IPS-11a (cell line): ENCODE data around the gene GBGT1.

Experiments
- H3K4me3 ChIP-seq: one replicate; pipeline ENCODE4 v1.5.1; 2013; ENCODE audit warnings: low read depth, low read length, control low read depth

Gene GBGT1

GRCh38 chr9:133129001-133129795, 34.5 kb downstream of the GBGT1 start:
- no peak overlapping the region for H3K4me3 ChIP-seq

DNA sequence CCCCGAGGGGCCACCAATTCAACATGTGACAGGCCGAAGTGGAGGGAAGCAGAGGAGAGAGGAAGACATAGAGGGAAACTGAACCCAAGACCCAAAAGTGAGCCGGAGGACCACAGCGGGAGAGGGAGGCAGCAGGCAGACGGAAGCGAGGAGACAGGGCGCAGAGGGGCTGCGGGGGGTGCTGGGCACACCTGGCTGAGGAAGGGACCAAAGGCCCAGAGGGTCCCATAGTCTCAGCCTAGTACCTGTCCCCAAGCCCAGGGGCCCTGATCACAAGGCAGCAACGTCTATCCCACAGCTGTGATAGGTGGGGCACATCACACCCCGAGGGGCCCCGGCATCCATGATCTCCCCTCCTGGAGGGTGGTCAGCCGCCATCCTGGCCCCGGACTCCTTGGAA, 35.6 kb downstream of the GBGT1 start:
- no peak overlapping the region for H3K4me3 ChIP-seq

DNA sequence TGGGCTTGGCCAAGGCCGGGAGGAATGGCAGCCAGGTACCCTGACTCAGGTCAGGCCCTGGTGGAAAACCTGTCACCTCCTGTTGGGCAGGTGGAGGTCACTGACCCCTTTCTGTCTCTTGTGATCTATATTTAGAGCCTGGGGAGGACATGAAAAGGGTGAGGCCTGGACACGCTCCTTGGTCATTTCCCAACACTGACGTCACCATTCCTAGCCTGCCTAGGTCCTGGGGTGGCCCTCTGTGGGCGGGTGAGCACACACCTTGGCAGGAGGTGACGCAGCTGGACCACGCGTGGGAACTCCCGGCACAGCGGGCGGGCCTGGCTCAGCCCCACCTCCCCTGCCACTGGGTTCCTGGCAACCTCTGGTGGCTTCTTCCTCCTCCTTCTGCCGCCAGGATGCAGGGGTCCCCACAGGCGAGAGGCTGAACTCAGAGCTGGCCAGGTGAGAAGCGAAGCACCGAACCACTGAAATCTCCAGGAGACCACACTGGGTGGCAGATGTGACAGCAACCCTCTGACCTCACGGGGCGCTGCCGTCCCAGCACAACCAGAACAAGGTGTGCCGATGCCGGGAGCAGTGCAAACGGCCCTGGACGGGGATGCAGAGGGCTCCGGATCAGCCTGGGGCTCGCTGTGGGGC, 36.3 kb downstream of the GBGT1 start:
- H3K4me3 ChIP-seq, result no peak overlapping the region

- H3K4me3 ChIP-seq, result no peak overlapping the region
Observed at GRCh38 chr9:133126697-133127339, 36.9 kb downstream of the GBGT1 start.

DNA sequence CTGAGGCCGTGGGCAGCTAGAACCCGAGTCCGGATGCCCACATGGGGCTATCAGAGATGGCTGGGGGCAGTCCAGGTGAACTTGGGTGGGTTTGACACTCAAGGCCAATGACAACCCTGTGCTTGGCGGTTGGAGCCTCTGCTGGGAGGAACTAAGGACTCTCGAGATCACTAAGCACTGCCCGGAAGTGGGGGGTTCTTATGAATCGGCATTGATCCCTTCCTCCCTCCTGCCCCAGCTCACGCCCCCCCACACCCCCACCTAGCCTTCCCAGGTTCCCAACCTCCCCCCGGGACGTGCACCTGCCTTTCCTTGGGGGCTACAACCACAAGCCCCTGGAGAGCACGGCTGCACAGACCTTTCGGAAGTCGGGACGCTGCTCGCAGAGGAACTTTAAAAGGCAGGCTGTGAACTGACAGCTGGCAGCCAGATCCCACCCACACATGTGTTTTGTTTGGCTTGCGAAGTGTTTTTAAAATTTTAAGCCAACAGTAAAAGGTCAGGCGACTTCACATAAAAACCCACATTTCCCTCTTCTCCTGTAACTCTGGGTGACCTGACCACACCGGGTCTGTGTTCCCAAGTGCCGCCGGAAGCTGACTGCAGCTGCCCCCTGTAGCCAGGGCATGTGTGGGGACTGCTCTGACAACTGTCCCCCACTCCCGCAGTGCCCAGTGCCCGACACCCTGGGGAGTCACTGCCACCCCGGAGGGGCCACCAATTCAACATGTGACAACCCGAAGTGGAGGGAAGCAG, 37.6 kb downstream of the GBGT1 start:
- H3K4me3 ChIP-seq, result no peak overlapping the region

DNA sequence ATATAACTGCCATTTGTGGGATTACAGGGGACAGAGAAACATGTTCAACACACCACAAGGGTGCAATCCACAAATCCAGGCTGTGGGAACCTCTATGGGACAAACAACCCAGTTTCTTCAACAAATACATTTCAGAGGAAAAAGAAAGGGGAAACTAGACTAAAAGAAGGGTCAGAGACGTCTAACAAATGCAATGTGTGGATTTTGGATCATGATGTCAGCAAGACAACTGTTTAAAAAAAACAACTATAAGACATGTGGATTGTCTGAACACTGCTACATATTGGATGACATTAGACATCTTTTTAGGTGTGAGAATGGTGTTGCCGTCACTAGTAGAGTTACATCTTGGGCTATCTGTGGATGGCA, 38.8 kb downstream of the GBGT1 start:
- H3K4me3 ChIP-seq, result no peak overlapping the region

GRCh38 chr9:133124123-133124906, 39.4 kb downstream of the GBGT1 start:
- H3K4me3 ChIP-seq, result no peak overlapping the region

- H3K4me3 ChIP-seq, result no peak overlapping the region
Observed at GRCh38 chr9:133122935-133123611, 40.6 kb downstream of the GBGT1 start.

- H3K4me3 ChIP-seq, result no peak overlapping the region
Observed at GRCh38 chr9:133122605-133122934, 41.1 kb downstream of the GBGT1 start.

DNA sequence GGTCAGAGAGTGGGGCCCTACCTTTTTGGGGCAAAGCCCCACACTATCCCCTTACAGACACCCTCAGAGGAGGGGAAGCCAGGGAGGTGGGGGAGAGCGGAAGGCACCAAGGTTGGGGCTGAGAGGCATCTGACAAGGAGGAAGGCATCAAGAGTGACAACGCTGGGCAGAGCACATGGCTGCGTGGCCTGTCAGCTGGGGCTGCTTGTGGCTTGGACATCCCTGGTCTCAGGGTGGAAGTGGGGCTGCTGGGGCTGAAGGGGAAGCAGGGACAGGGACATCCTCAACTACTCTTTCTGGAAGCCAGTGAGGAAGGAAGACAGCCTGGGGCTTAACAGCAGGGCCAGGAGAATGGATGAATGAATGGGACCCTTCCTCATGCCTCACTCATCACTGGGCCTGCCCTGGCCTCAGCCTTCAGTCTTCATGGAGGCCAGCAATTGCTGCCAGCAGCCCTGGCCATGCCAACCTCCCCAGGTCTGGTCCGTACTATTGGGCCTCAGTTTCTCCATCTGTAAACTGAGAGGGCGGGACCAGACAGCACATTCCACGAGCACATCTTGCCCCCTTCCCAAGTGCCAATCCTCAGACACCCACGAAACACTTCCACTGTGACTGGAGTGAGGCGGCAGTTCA, 41.7 kb downstream of the GBGT1 start:
- no peak overlapping the region for H3K4me3 ChIP-seq

- peak within 1 kb of the TSS; percentile 45 for H3K4me3 ChIP-seq
Observed at GRCh38 chr9:133121198-133121914, 42.4 kb downstream of the GBGT1 start, which contains the start of gene RALGDS. RALGDS (minus strand) TSS chr9:133121240; CDS start chr9:133121154, 86 bp downstream.

GRCh38 chr9:133120501-133121197, 43.1 kb downstream of the GBGT1 start:
- H3K4me3 ChIP-seq, result peak overlapping the region; percentile 45

- H3K4me3 ChIP-seq, result peak overlapping the region; percentile 45
Observed at GRCh38 chr9:133119846-133120500, 43.7 kb downstream of the GBGT1 start.

DNA sequence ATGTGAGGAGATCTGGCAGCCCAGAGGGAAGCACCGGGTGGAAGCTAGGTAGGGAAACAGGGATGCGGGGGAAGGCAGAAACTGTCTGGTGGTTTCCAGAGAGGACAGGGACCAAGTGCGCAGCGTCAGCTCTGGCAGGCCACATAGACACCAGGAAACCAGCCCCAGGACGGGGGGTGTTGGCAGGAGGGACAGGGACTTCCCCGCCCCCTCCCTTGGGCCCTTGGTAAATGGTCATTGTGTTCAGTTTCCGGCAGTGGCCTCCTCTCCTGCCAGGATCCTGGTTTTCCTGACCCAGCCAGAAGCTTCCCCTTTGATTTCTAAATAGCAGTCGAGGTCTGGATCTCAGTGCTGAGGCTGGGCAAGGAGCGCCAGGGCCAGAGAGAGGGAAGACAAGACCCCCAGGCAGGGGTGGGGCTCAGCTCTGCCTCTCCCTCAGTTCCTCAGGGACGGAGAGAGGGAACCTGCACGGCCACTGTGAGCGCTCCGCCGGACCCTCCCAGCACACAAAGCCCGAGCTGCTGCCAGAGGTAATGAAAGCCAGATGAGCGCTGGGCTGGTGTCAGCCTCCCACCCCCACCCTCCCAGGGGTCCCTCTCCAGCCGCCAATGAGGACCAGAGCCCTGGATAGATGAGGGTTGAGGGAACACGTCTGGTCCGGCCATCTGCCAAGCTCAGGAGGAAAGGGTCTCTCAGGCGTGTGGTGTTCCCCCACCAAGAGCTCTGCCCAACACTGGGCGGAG, 44.4 kb downstream of the GBGT1 start:
- no peak overlapping the region for H3K4me3 ChIP-seq

GRCh38 chr9:133118568-133118967, 45.1 kb downstream of the GBGT1 start:
- H3K4me3 ChIP-seq, result no peak overlapping the region

DNA sequence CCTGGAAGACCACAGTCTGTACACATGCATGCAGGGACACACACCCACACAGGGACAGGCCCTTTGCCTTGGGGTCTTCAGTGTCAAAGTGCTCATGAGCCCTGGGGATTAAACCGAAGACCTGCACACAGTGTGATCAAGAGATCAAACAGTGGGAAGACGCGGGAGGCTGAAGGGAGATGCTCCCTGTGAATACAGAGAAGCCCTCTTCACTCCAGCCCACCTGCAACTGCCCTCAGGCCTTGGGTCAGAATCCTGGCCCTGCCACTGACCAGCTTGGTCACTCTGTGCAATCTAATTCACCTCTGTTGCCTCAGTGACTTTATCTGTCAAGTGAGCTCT, 45.6 kb downstream of the GBGT1 start:
- no peak overlapping the region for H3K4me3 ChIP-seq
